A549 (cell line): Measurements from ENCODE around the gene EYA2. TPM values are rescaled to one million over a fixed set of nuclear protein-coding genes. Genes with fewer than 3 reads are reported as not detected.

Source experiments
- ATAC-seq, 2 experiments: fragments of 200-7000 bp in 1 of 2; fragments of >200 bp in 1 of 2; cut with Nextera tagmentation in 1 of 2; cut with Tn5 transposase in 1 of 2; 3 replicates each; pipeline versions ENCODE4 v1.8.0 to v1.9.1; 2018 to 2020; ENCODE audit warnings: mild to moderate bottlenecking in 1 of 2, moderate library complexity in 1 of 2
- CTCF ChIA-PET: fragments of 300-600 bp; sonication (Branson Sonifier 250); formaldehyde crosslinking; extraction: SDS; loops from one replicate; lab custom pipeline; 2021; ENCODE audit warnings: antibody characterized with exemption, inconsistent platforms; lab: Yijun Ruan, JAX
- POLR2A ChIA-PET: fragments of 350-600 bp; formaldehyde crosslinking; extraction: SDS; loops from one replicate; lab custom pipeline; 2021; ENCODE audit warnings: antibody characterized with exemption, inconsistent platforms; lab: Yijun Ruan, JAX
- DNase-seq, 2 experiments: peaks; one replicate each; pipeline versions ENCODE4 v3.0.0 to v3.0.0-alpha.2; 2011 to 2016; ENCODE audit warnings: low read depth in 1 of 2, low spot score in 1 of 2
- FAIRE-seq: peaks from 2 replicates; lab custom pipeline; 2011; peaks lifted over from hg19 to GRCh38; lab: Jason Lieb, UNC
- H3K27ac ChIP-seq, 2 experiments: fragments of >200 bp; sonication (Bioruptor Twin); formaldehyde crosslinking; 3 replicates each; pipeline ENCODE4 v1.5.1; 2016 to 2017
- H3K4me1 ChIP-seq: fragments of >200 bp; sonication (Bioruptor Twin); formaldehyde crosslinking; 3 replicates; pipeline ENCODE4 v1.6.1; 2016
- H3K4me2 ChIP-seq: fragments of >200 bp; sonication (Bioruptor Twin); formaldehyde crosslinking; 3 replicates; pipeline ENCODE4 v1.6.1; 2016
- H3K4me3 ChIP-seq: fragments of >200 bp; sonication (Bioruptor Twin); formaldehyde crosslinking; 3 replicates; pipeline ENCODE4 v1.5.1; 2016
- H3K9me3 ChIP-seq: fragments of >200 bp; sonication (Bioruptor Twin); formaldehyde crosslinking; 3 replicates; pipeline ENCODE4 v1.6.1; 2016
- CEBPB ChIP-seq, 2 experiments: fragments of >200 bp in 1 of 2; sonication (Bioruptor Twin) in 1 of 2; formaldehyde crosslinking in 1 of 2; IDR thresholded peaks; 2 replicates each; pipeline ENCODE4 v1.6.1; 2012 to 2016
- EHF ChIP-seq: fragments of 250-450 bp; sonication (Bioruptor Pico); IDR thresholded peaks from 2 replicates; pipeline ENCODE4 v1.5.0; 2020; ENCODE audit warnings: mild to moderate bottlenecking
- EP300 ChIP-seq, 2 experiments: fragments of >200 bp; sonication (Bioruptor Twin); formaldehyde crosslinking; IDR thresholded peaks; 2 replicates in 1 of 2; 3 replicates in 1 of 2; pipeline ENCODE4 v1.6.1; 2016 to 2017
- FOSL2 ChIP-seq, 2 experiments: fragments of 450-650 bp in 1 of 2; fragments of >200 bp in 1 of 2; sonication (Bioruptor Twin) in 1 of 2; formaldehyde crosslinking; IDR thresholded peaks; 2 replicates each; pipeline versions ENCODE4 v1.5.0 to v1.6.1; 2016 to 2020; ENCODE audit warnings: mild to moderate bottlenecking in 1 of 2, moderate library complexity in 1 of 2
- GATA3 ChIP-seq: IDR thresholded peaks from 2 replicates; pipeline ENCODE4 v1.6.1; 2012; ENCODE audit warnings: borderline replicate concordance
- HOXA7 ChIP-seq: fragments of 250-450 bp; sonication (Bioruptor Pico); IDR thresholded peaks from 2 replicates; pipeline ENCODE4 v1.5.0; 2020; ENCODE audit warnings: mild to moderate bottlenecking, moderate library complexity
- MYC ChIP-seq: IDR thresholded peaks from 2 replicates; pipeline ENCODE4 v1.6.1; 2012; ENCODE audit warnings: mild to moderate bottlenecking, inconsistent platforms, low read length, improper control_type of control experiment, borderline replicate concordance
- NFE2L2 ChIP-seq: fragments of 150-350 bp; conservative IDR thresholded peaks from 2 replicates; pipeline ENCODE4 v1.6.1; 2014; ENCODE audit warnings: low read length
- NR3C1 ChIP-seq: fragments of >200 bp; sonication (Bioruptor Twin); formaldehyde crosslinking; IDR thresholded peaks from 3 replicates; pipeline ENCODE4 v1.6.1; 2017
- RAD21 ChIP-seq, 2 experiments: fragments of >200 bp in 1 of 2; sonication (Bioruptor Twin) in 1 of 2; formaldehyde crosslinking in 1 of 2; IDR thresholded peaks in 1 of 2; conservative IDR thresholded peaks in 1 of 2; 2 replicates in 1 of 2; 3 replicates in 1 of 2; pipeline ENCODE4 v1.6.1; 2012 to 2018; ENCODE audit warnings: inconsistent platforms in 1 of 2
- RARB ChIP-seq: fragments of 250-450 bp; sonication (Bioruptor Pico); IDR thresholded peaks from 2 replicates; pipeline ENCODE4 v1.8.0; 2021; ENCODE audit warnings: mild to moderate bottlenecking, moderate library complexity
- RFX5 ChIP-seq: fragments of 450-650 bp; IDR thresholded peaks from 2 replicates; pipeline ENCODE4 v1.7.1; 2014; ENCODE audit warnings: antibody characterized with exemption, mild to moderate bottlenecking, moderate library complexity
- RNF2 ChIP-seq: fragments of 200-600 bp; sonication (generic); IDR thresholded peaks from 2 replicates; pipeline ENCODE4 v1.6.1; 2016; ENCODE audit warnings: low read depth, mild to moderate bottlenecking, antibody characterized with exemption, moderate library complexity, borderline replicate concordance
- SMC3 ChIP-seq: fragments of >200 bp; sonication (Bioruptor Twin); formaldehyde crosslinking; IDR thresholded peaks from 3 replicates; pipeline ENCODE4 v1.6.1; 2018; ENCODE audit warnings: inconsistent platforms
- SREBF2 ChIP-seq: fragments of 450-650 bp; IDR thresholded peaks from 2 replicates; pipeline ENCODE4 v1.6.1; 2014; ENCODE audit warnings: mild to moderate bottlenecking, moderate library complexity
- TFCP2L1 ChIP-seq: fragments of 250-450 bp; sonication (Bioruptor Pico); IDR thresholded peaks from 2 replicates; pipeline ENCODE4 v1.5.0; 2021; ENCODE audit warnings: mild to moderate bottlenecking
- ZC3H11A ChIP-seq: fragments of 450-650 bp; IDR thresholded peaks from 2 replicates; pipeline ENCODE4 v1.6.1; 2014; ENCODE audit warnings: antibody characterized with exemption, mild to moderate bottlenecking
- ZNF302 ChIP-seq: fragments of 250-450 bp; sonication (Bioruptor Pico); IDR thresholded peaks from 2 replicates; pipeline ENCODE4 v1.9.0; 2021; ENCODE audit warnings: inconsistent platforms, mild to moderate bottlenecking, moderate library complexity
- ZSCAN20 ChIP-seq: fragments of 250-450 bp; sonication (Bioruptor Pico); IDR thresholded peaks from 2 replicates; pipeline ENCODE4 v1.8.0; 2022; ENCODE audit warnings: mild to moderate bottlenecking, moderate library complexity
- WGBS: methylation state at CpG from one replicate; pipeline ENCODE4 v1.1.6; 2017; ENCODE audit errors: missing lambda C conversion rate; 5-methylcytosine and 5-hydroxymethylcytosine counted together
- polyA plus RNA-seq, 4 experiments: library from polyadenylated mRNA; depleted of rRNA in 3 of 4; stranded (reverse); fragments of >200 nt; fragmentation: RNase III in 1 of 4; extraction: RNeasy Plus Mini Kit Qiagen cat#74134 plus additional on column Dnase treatment in 1 of 4; gene quantifications; 2 replicates in 3 of 4; 3 replicates in 1 of 4; pipeline ENCODE4 v1.2.3, GENCODE V29; 2011 to 2017
- TF ChIP-seq, protein P1 (sequence below): fragments of >200 bp; sonication (Bioruptor Twin); formaldehyde crosslinking; IDR thresholded peaks from 3 replicates; pipeline ENCODE4 v1.6.1; 2016
- TF ChIP-seq, protein P2 (sequence below): IDR thresholded peaks from 2 replicates; pipeline ENCODE4 v1.6.1; 2012; ENCODE audit warnings: low read depth, borderline replicate concordance
- TF ChIP-seq, protein P3 (sequence below): fragments of >200 bp; sonication (Bioruptor Twin); formaldehyde crosslinking; IDR thresholded peaks from 2 replicates; pipeline ENCODE4 v1.6.1; 2016
- TF ChIP-seq, protein P4 (sequence below): fragments of 250-450 bp; sonication (Bioruptor Pico); IDR thresholded peaks from 2 replicates; pipeline ENCODE4 v1.5.0; 2021; ENCODE audit warnings: mild to moderate bottlenecking, moderate library complexity, borderline replicate concordance

EYA2 gene
- polyA plus RNA-seq, 2 of the 4 experiments (the other 2 are of a cell fraction), result 4.5 to 4.6 TPM

- TF ChIP-seq, protein P1, sequence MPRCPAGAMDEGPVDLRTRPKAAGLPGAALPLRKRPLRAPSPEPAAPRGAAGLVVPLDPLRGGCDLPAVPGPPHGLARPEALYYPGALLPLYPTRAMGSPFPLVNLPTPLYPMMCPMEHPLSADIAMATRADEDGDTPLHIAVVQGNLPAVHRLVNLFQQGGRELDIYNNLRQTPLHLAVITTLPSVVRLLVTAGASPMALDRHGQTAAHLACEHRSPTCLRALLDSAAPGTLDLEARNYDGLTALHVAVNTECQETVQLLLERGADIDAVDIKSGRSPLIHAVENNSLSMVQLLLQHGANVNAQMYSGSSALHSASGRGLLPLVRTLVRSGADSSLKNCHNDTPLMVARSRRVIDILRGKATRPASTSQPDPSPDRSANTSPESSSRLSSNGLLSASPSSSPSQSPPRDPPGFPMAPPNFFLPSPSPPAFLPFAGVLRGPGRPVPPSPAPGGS, result no peak
- TF ChIP-seq RNF2, result no peak
Measured at GRCh38 chr20:46900826-46901225, 6.2 kb downstream of the EYA2 start (continued).

GRCh38 chr20:46901638-46902037 lies 7.0 kb downstream of the EYA2 start:
- no peaks in the 10 kb centered on the region for H3K4me1 ChIP-seq
- no peak overlapping the region for H3K4me3 ChIP-seq
- WGBS, result 80% methylated on average over 13 of the region's 13 CpGs
- TF ChIP-seq SREBF2, result no peak
- no peak for TF ChIP-seq ZC3H11A
- no peak for TF ChIP-seq EHF (CRISPR knock-in tag)
- no peak for TF ChIP-seq RARB
- no peak for TF ChIP-seq CEBPB (IDR thresholded peaks at IDR 0.05)
- TF ChIP-seq ZNF302 (CRISPR knock-in tag), result no peak
- no peak for TF ChIP-seq ZSCAN20 (CRISPR knock-in tag)
- TF ChIP-seq NFE2L2, result no peak
- TF ChIP-seq NR3C1, result no peak
- no peak for TF ChIP-seq HOXA7 (CRISPR knock-in tag)
- TF ChIP-seq RFX5, result no peak
- TF ChIP-seq GATA3, result no peak
- TF ChIP-seq, protein P2, sequence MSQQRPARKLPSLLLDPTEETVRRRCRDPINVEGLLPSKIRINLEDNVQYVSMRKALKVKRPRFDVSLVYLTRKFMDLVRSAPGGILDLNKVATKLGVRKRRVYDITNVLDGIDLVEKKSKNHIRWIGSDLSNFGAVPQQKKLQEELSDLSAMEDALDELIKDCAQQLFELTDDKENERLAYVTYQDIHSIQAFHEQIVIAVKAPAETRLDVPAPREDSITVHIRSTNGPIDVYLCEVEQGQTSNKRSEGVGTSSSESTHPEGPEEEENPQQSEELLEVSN, result no peak
- no peak for TF ChIP-seq TFCP2L1 (CRISPR knock-in tag)
- TF ChIP-seq RAD21 (conservative IDR thresholded peaks at IDR 0.05 in 1 of 2, IDR thresholded peaks at IDR 0.05 in 1 of 2), result no peak
- TF ChIP-seq, protein P3, sequence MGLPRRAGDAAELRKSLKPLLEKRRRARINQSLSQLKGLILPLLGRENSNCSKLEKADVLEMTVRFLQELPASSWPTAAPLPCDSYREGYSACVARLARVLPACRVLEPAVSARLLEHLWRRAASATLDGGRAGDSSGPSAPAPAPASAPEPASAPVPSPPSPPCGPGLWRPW, result no peak
- no peak for ATAC-seq
- no peak overlapping the region for H3K4me2 ChIP-seq
- ChIA-PET CTCF (no interaction called here), POLR2A (no interaction called here)
- no peak for FAIRE-seq
- no peak for DNase-seq
- no peaks in the 10 kb centered on the region for H3K9me3 ChIP-seq
- no peak overlapping the region for H3K27ac ChIP-seq

DNA sequence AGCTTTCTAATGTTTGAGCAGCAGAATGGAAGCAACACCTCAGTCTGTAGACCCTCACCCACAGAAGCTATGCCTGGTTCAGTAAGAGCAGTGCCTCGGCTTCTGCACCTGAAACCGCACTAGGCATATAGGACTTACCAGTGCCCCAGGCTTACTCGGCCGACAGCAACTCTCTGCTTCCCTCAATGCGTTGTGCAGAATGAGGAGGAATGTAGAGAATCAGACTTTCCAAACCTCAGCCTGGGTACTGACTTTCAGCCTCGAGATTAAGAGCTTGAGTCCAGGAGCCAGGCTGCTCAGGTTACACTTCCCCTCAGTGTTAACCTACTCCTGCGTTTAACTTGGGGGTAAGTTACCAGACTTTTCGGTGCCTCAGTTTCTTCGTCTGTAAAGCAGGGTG lies 8.6 kb downstream of the EYA2 start:
- TF ChIP-seq, protein P4, sequence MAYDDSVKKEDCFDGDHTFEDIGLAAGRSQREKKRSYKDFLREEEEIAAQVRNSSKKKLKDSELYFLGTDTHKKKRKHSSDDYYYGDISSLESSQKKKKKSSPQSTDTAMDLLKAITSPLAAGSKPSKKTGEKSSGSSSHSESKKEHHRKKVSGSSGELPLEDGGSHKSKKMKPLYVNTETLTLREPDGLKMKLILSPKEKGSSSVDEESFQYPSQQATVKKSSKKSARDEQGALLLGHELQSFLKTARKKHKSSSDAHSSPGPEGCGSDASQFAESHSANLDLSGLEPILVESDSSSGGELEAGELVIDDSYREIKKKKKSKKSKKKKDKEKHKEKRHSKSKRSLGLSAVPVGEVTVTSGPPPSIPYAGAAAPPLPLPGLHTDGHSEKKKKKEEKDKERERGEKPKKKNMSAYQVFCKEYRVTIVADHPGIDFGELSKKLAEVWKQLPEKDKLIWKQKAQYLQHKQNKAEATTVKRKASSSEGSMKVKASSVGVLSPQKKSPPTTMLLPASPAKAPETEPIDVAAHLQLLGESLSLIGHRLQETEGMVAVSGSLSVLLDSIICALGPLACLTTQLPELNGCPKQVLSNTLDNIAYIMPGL (CRISPR knock-in tag), result no peak
- no peak for TF ChIP-seq FOSL2 (IDR thresholded peaks at IDR 0.05)
- no peak for TF ChIP-seq FOSL2 (CRISPR knock-in tag; IDR thresholded peaks at IDR 0.05)
- TF ChIP-seq, protein P1, result no peak
- no peak for TF ChIP-seq EP300 (IDR thresholded peaks at IDR 0.05)
- no peak for TF ChIP-seq MYC
- no peak for TF ChIP-seq RAD21 (conservative IDR thresholded peaks at IDR 0.05 in 1 of 2, IDR thresholded peaks at IDR 0.05 in 1 of 2)
- no peak for TF ChIP-seq SMC3
- TF ChIP-seq, all 56 proteins: peak for 0
- WGBS, result 80% methylated on average over 9 of the region's 9 CpGs
- FAIRE-seq (no peak), ATAC-seq (no peak), DNase-seq (no peak)
- no peak overlapping the region for H3K4me3 ChIP-seq
- H3K4me2 ChIP-seq, result no peak overlapping the region
- H3K9me3 ChIP-seq, result no peaks in the 10 kb centered on the region
- H3K27ac ChIP-seq, result no peak overlapping the region
- ChIA-PET CTCF (no interaction called here), POLR2A (no interaction called here)
- H3K4me1 ChIP-seq, result no peaks in the 10 kb centered on the region
